ENCODE results near the gene ANKRD10. TPM values are rescaled to one million over a fixed set of nuclear protein-coding genes. Genes with fewer than 3 reads are reported as not detected.

ANKRD10 gene
- total RNA-seq, 1 donor from 2014 or later, result 228 TPM

DNA sequence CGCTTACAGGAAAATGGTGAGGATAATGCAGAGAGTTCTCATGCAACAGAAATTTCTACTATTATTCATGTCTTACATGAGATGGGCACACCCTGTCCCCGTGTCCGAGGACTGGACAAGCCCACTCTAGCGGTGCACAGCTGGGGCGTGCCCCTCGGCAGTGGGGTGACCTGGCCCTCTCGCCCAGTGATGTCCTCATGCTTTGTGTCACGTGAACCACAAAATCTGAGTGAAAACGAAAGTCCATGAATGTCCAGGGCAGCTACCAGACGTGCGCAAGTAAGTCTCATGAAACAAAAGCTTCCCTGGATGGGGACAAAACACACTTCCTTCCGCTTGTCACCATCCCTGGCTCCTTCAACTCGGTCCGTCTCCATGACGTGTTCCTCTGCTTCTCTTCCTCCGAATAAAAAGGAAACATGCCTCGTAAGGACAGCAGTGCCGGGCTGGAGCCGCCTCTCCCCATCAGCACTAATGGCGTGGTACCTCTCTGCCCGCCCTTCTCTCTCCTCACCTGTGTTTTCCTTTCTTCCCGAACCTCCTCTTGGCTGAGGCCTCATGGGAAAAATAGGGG is 45.6 kb downstream of the ANKRD10 start:
- H3K9me3 Mint-ChIP-seq (ENCODE audit: low read depth), result no peaks in the 10 kb centered on the region
- peak overlapping the region; percentile 18 for H3K27ac Mint-ChIP-seq
- H3K27me3 Mint-ChIP-seq, result peaks cover 30% of the 10 kb centered on the region
- no peaks in the 10 kb centered on the region for H3K4me1 Mint-ChIP-seq (ENCODE audit: low read depth)
- no peak for DNase-seq (ENCODE audit: low spot score, unreplicated experiment)
- H3K4me3 Mint-ChIP-seq (ENCODE audit: low read depth), result no peak overlapping the region
- H3K36me3 Mint-ChIP-seq (ENCODE audit: insufficient read depth), result no peaks in the 10 kb centered on the region
- TF ChIP-seq, protein P1, sequence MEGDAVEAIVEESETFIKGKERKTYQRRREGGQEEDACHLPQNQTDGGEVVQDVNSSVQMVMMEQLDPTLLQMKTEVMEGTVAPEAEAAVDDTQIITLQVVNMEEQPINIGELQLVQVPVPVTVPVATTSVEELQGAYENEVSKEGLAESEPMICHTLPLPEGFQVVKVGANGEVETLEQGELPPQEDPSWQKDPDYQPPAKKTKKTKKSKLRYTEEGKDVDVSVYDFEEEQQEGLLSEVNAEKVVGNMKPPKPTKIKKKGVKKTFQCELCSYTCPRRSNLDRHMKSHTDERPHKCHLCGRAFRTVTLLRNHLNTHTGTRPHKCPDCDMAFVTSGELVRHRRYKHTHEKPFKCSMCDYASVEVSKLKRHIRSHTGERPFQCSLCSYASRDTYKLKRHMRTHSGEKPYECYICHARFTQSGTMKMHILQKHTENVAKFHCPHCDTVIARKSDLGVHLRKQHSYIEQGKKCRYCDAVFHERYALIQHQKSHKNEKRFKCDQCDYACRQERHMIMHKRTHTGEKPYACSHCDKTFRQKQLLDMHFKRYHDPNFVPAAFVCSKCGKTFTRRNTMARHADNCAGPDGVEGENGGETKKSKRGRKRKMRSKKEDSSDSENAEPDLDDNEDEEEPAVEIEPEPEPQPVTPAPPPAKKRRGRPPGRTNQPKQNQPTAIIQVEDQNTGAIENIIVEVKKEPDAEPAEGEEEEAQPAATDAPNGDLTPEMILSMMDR (IDR thresholded peaks at IDR 0.05; ENCODE audit: unreplicated experiment), result no peak

- DNase-seq (ENCODE audit: low spot score, unreplicated experiment), result no peak
- Mint-ChIP-seq H3K4me1 (ENCODE audit: low read depth) (no peaks in the 10 kb centered on the region), H3K36me3 (ENCODE audit: insufficient read depth) (no peaks in the 10 kb centered on the region), H3K27me3 (peaks cover 30% of the 10 kb centered on the region), H3K4me3 (ENCODE audit: low read depth) (no peak overlapping the region), H3K9me3 (ENCODE audit: low read depth) (no peaks in the 10 kb centered on the region), H3K27ac (no peak overlapping the region)
- TF ChIP-seq, protein P1 (IDR thresholded peaks at IDR 0.05; ENCODE audit: unreplicated experiment), result no peak
Observed at GRCh38 chr13:110868720-110869119, 46.1 kb downstream of the ANKRD10 start.

- Mint-ChIP-seq H3K27ac (no peak overlapping the region), H3K4me1 (ENCODE audit: low read depth) (no peaks in the 10 kb centered on the region), H3K9me3 (ENCODE audit: low read depth) (no peaks in the 10 kb centered on the region), H3K36me3 (ENCODE audit: insufficient read depth) (no peaks in the 10 kb centered on the region), H3K27me3 (peaks cover 27% of the 10 kb centered on the region), H3K4me3 (ENCODE audit: low read depth) (no peak overlapping the region)
- TF ChIP-seq, protein P1 (IDR thresholded peaks at IDR 0.05; ENCODE audit: unreplicated experiment), result no peak
- no peak for DNase-seq (ENCODE audit: low spot score, unreplicated experiment)
Observed at GRCh38 chr13:110867380-110867779, 47.5 kb downstream of the ANKRD10 start.

DNA sequence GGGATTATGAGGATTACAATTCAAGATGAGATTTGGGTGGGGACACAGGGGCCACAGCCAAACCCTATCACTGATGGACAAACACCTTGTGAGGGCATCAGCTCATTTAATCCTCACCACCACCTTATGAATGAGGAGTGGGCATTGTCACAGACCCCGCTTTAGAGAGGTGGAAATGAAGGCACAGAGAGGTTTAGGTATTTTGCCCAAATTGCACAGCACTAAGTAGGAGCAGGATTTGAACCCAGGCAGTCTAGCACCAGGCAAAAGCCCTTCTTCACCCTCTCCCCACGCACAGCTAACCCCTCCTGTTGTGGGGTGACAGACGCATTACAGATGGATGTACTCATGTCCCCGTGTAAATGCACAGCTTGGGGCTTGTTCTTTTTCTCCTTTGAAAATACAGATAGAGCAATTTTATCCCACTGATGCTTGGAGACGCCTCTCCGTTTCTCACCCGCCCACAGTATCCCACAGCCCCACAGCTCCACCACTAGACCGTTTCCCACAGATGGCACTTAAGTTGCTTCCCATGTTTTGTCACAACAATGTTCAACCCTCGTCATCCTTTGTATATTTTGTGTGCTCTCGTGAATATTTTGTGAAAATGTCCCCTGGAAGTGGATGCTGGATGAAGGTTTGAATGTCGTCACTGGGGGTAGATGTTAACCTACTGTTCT is 48.2 kb downstream of the ANKRD10 start:
- Mint-ChIP-seq H3K4me3 (ENCODE audit: low read depth) (no peak overlapping the region), H3K9me3 (ENCODE audit: low read depth) (no peaks in the 10 kb centered on the region), H3K36me3 (ENCODE audit: insufficient read depth) (no peaks in the 10 kb centered on the region), H3K4me1 (ENCODE audit: low read depth) (no peaks in the 10 kb centered on the region), H3K27ac (no peak overlapping the region), H3K27me3 (peaks cover 27% of the 10 kb centered on the region)
- DNase-seq (ENCODE audit: low spot score, unreplicated experiment), result no peak
- TF ChIP-seq, protein P1 (IDR thresholded peaks at IDR 0.05; ENCODE audit: unreplicated experiment), result no peak

DNA sequence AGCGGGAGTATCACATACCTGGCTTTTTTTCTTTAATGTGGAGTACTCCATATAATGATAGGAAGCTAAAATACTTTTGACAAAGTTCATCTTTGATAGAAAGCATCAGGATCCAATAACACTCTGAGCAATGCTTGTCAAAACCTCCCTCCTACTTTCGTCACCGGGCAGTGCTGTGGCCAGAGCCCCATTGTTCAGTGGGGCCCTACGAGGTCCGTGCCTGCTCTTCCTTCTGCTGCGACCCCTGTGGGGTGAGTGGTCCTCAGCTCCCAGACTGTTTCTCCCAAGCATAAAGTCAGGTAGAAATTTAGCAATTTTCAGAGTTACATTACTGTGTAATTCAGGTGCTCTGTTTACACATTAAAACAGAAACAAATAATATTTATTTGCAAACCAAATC is 51.2 kb downstream of the ANKRD10 start:
- no peak overlapping the region for H3K27ac Mint-ChIP-seq

More for the DNA sequence above, 51.2 kb downstream of the ANKRD10 start:
- TF ChIP-seq, protein P1 (IDR thresholded peaks at IDR 0.05; ENCODE audit: unreplicated experiment), result no peak
- H3K4me3 Mint-ChIP-seq (ENCODE audit: low read depth), result no peak overlapping the region
- H3K36me3 Mint-ChIP-seq (ENCODE audit: insufficient read depth), result no peaks in the 10 kb centered on the region
- no peak for DNase-seq (ENCODE audit: low spot score, unreplicated experiment)
- H3K27me3 Mint-ChIP-seq, result peaks cover 12% of the 10 kb centered on the region
- H3K4me1 Mint-ChIP-seq (ENCODE audit: low read depth), result no peaks in the 10 kb centered on the region
- no peaks in the 10 kb centered on the region for H3K9me3 Mint-ChIP-seq (ENCODE audit: low read depth)
